WI38 (cell line): ENCODE results near the gene NRP2.

Experiments used
- H3K4me3 ChIP-seq: 2 replicates; pipeline ENCODE4 v1.5.1; 2011; ENCODE audit warnings: low read depth, mild to moderate bottlenecking, control low read depth, low read length
- CTCF ChIP-seq: IDR thresholded peaks from 2 replicates; pipeline ENCODE4 v1.5.1; 2012; ENCODE audit warnings: low read depth, mild to moderate bottlenecking, control low read depth, low read length

The NRP2 gene

GRCh38 chr2:205768815-205769494, 86.7 kb downstream of the NRP2 start:
- TF ChIP-seq CTCF: no peak
- H3K4me3 ChIP-seq: no peak overlapping the region

- no peak for TF ChIP-seq CTCF
Measured at GRCh38 chr2:205769495-205769850, 87.2 kb downstream of the NRP2 start.

GRCh38 chr2:205769879-205770278, 87.6 kb downstream of the NRP2 start:
- no peak overlapping the region for H3K4me3 ChIP-seq
- no peak for TF ChIP-seq CTCF

More at GRCh38 chr2:205769495-205769850, 87.2 kb downstream of the NRP2 start:
- no peak overlapping the region for H3K4me3 ChIP-seq

- no peak for TF ChIP-seq CTCF
- no peak overlapping the region for H3K4me3 ChIP-seq
Measured at GRCh38 chr2:205770577-205770976, 88.3 kb downstream of the NRP2 start.

- TF ChIP-seq CTCF: no peak
- H3K4me3 ChIP-seq: no peak overlapping the region
Measured at GRCh38 chr2:205771031-205771430, 88.7 kb downstream of the NRP2 start.

GRCh38 chr2:205771666-205772065, 89.4 kb downstream of the NRP2 start:
- no peak overlapping the region for H3K4me3 ChIP-seq
- TF ChIP-seq CTCF: no peak

GRCh38 chr2:205772983-205773382, 90.7 kb downstream of the NRP2 start:
- no peak overlapping the region for H3K4me3 ChIP-seq
- no peak for TF ChIP-seq CTCF
